Retina (tissue), 1 donor: ENCODE measurements around the gene BTF3L4.
A peak's percentile ranks its signal among the peaks of the same experiment; 100 is the strongest.
"Not testable (repeated sequence)": the region's sequence is repeated elsewhere in the genome, so short reads cannot be mapped to it uniquely, and the experiment has no call there.

Experiments used
- DNase-seq: peaks from one replicate; pipeline ENCODE4 v3.0.0-alpha.2; 2016

Gene BTF3L4

GRCh38 chr1:52055866-52056162 lies 281 bp upstream of the BTF3L4 start:
- no peak for DNase-seq

GRCh38 chr1:52056937-52057231 lies 789 bp downstream of the BTF3L4 start:
- DNase-seq = no peak

GRCh38 chr1:52057255-52057654 lies 1.2 kb downstream of the BTF3L4 start:
- DNase-seq = no peak

GRCh38 chr1:52057876-52058415 lies 1.9 kb downstream of the BTF3L4 start:
- no peak for DNase-seq

- no peak for DNase-seq
These were observed 3.2 kb downstream of the BTF3L4 start for GRCh38 chr1:52059321-52059720.

GRCh38 chr1:52059888-52060287 lies 3.8 kb downstream of the BTF3L4 start:
- DNase-seq = no peak

- no peak for DNase-seq
These were observed 4.7 kb downstream of the BTF3L4 start for GRCh38 chr1:52060822-52061221.

- no peak for DNase-seq
These were observed 7.1 kb downstream of the BTF3L4 start for GRCh38 chr1:52063192-52063591.

- DNase-seq = no peak
These were observed 14.6 kb downstream of the BTF3L4 start for GRCh38 chr1:52070704-52071103.

GRCh38 chr1:52072291-52072690 lies 16.2 kb downstream of the BTF3L4 start:
- no peak for DNase-seq

- DNase-seq = not testable (repeated sequence)
These were observed 21.2 kb downstream of the BTF3L4 start for GRCh38 chr1:52077277-52077676.

- no peak for DNase-seq
These were observed 23.9 kb downstream of the BTF3L4 start for GRCh38 chr1:52080014-52080415.

- not testable (repeated sequence) for DNase-seq
These were observed 31.8 kb downstream of the BTF3L4 start for GRCh38 chr1:52087892-52088291.

GRCh38 chr1:52094300-52094699 lies 38.2 kb downstream of the BTF3L4 start:
- DNase-seq = not testable (repeated sequence)

GRCh38 chr1:52096216-52096615 lies 40.1 kb downstream of the BTF3L4 start:
- no peak for DNase-seq

GRCh38 chr1:52098139-52098871 lies 42.2 kb downstream of the BTF3L4 start:
- peak; percentile 86 for DNase-seq

- no peak for DNase-seq
These were observed 46.4 kb downstream of the BTF3L4 start for GRCh38 chr1:52102336-52103013.

- no peak for DNase-seq
These were observed 55.4 kb downstream of the BTF3L4 start for GRCh38 chr1:52111492-52111891.

GRCh38 chr1:52112489-52112888 lies 56.4 kb downstream of the BTF3L4 start:
- DNase-seq = no peak

GRCh38 chr1:52119301-52120079 lies 63.4 kb downstream of the BTF3L4 start:
- DNase-seq = no peak

GRCh38 chr1:52122384-52122783 lies 66.3 kb downstream of the BTF3L4 start:
- DNase-seq = no peak

GRCh38 chr1:52123622-52124021 lies 67.5 kb downstream of the BTF3L4 start:
- no peak for DNase-seq

- no peak for DNase-seq
These were observed 69.8 kb downstream of the BTF3L4 start for GRCh38 chr1:52125736-52126359.
